GM20000 (cell line): ENCODE measurements around the gene FAM131C.

Experiments
- DNase-seq: peaks from one replicate; pipeline ENCODE4 v3.0.0; 2012; ENCODE audit warnings: low spot score
- CTCF ChIP-seq: IDR thresholded peaks from 2 replicates; pipeline ENCODE4 v1.5.1; 2012; ENCODE audit warnings: mild to moderate bottlenecking, control low read depth; ENCODE audit errors: extremely low read depth, missing control alignments

Gene FAM131C

DNA sequence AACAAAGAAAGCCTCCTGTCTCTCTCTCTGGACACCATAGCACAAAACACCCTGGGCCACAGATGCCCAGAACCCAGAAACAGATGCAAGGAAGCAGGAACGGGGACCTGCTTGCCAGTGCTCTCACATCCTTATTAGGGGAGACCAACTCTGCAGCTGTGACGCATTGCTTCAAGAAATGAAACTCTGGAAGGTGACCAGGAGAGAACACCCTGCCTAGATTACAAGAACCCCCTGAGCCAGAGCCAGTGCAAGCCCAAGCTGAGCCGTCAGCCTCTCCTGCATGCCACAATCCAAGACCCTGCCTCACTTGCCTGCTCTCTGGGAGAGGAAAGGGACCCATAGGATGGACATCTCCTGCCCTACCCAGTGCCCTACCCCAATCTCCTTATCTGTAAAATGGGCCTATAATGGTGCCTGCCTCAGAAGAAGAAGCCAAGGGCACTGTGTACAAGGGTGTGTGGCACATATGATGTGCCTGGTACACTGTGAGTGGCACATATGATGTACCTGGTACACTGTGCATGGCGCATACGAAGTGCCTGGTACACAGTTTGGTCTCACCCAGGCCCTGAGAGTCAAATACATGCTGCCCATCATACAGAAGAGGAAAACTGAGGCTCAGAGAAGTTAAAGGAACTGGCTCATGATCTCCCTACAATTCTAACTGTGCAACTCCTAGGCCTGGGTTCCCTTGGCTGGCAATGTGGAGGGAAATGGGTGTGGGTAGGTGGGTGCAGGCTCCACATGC lies 16.8 kb upstream of the FAM131C start:
- no peak for TF ChIP-seq CTCF
- no peak for DNase-seq

GRCh38 chr1:16088996-16089395 lies 15.5 kb upstream of the FAM131C start:
- DNase-seq, result no peak

DNA sequence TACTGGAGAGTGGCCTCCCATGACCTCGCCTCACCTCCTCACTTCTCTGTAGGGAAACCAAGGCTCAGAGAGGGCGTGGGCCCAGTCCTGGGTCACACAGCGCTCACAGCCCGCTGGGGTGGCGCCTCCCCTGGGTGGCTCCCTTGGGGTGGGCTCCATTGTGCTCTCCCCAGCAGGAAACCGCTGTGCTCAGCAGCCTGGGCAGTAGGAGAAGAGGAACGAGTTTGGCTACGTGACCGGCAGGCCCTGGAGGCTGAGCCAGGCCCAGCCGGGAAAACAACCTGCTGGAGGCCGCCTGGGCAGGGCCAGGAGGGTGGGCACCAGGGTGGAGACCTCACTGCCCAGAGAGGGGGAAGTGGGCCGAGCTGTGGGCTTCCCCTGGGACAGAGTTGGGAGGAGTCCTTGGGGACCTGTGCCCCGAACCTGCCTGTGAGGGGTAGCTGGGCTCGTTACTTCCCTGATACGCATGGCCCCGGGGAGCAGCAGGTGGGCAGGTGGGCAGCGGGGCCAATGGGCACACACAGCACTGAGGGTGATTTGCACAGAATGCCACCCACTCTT lies 15.0 kb upstream of the FAM131C start:
- no peak for DNase-seq
- no peak for TF ChIP-seq CTCF

More at GRCh38 chr1:16088996-16089395, 15.5 kb upstream of the FAM131C start:
- TF ChIP-seq CTCF, result no peak

DNA sequence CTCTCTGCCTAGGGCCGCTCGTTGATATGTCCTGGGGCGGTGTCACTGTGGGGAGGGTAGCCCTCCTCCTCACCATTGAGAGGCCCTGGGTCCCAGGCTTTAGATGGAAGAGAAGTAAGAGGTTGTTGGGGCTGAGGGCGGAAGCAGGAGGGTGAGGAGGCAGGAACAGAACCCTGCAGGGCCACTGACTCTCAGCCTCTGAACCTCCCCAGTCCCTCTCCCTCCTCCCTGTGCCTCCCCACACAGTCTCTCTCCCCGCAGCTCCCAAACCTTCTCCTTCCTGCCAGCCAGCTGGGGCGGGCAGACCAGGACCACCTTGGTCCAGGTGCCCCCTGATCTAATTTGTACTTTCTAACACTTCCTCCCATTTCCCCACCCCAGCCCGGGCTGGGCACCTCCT lies 14.3 kb upstream of the FAM131C start:
- no peak for TF ChIP-seq CTCF
- DNase-seq, result no peak

GRCh38 chr1:16085522-16085921 lies 12.1 kb upstream of the FAM131C start:
- DNase-seq, result no peak
- TF ChIP-seq CTCF, result no peak

GRCh38 chr1:16083486-16083885 lies 10.0 kb upstream of the FAM131C start:
- TF ChIP-seq CTCF, result no peak
- no peak for DNase-seq

GRCh38 chr1:16082283-16083038 lies 9.0 kb upstream of the FAM131C start:
- peak; percentile 89 for TF ChIP-seq CTCF
- DNase-seq, result peak; percentile 84
